Caco-2 (cell line): ENCODE measurements around the gene HMG20A. TPM values are rescaled to one million over a fixed set of nuclear protein-coding genes. Genes with fewer than 3 reads are reported as not detected.

Experiments
- BruUV-seq: library from RNA; stranded (reverse); fragments of 400-500 nt; replicated peaks from 2 replicates; lab custom pipeline; 2021; lab: Mats Ljungman, UMichigan
- CTCF ChIA-PET: fragments of 300-600 bp; sonication (Branson Sonifier 250); formaldehyde crosslinking; loops from one replicate; lab custom pipeline; 2022; ENCODE audit warnings: antibody characterized with exemption; lab: Charles Lee
- POLR2A ChIA-PET: fragments of 300-600 bp; sonication (Branson Sonifier 250); formaldehyde crosslinking; loops from one replicate; lab custom pipeline; 2022; ENCODE audit warnings: antibody characterized with exemption; lab: Charles Lee
- DNase-seq, 2 experiments: peaks; one replicate each; pipeline versions ENCODE4 v3.0.0 to v3.0.0-alpha.2; 2020 to 2022
- H3K27me3 ChIP-seq: replicated peaks from 2 replicates; pipeline ENCODE4 v1.6.0; 2011; ENCODE audit warnings: low read length; ENCODE audit not compliant: control insufficient read depth, insufficient read depth
- H3K36me3 ChIP-seq: 2 replicates; pipeline ENCODE4 v1.5.1; 2011; ENCODE audit warnings: low read length; ENCODE audit not compliant: control insufficient read depth, insufficient read depth
- H3K4me1 ChIP-seq: fragments of 250-450 bp; sonication (Bioruptor Pico); 2 replicates; pipeline ENCODE4 v1.5.1; 2020; ENCODE audit warnings: mild to moderate bottlenecking
- H3K4me3 ChIP-seq: 2 replicates; pipeline ENCODE4 v1.5.1; 2011; ENCODE audit warnings: low read depth, mild to moderate bottlenecking, control low read depth, low read length
- H3K9me3 ChIP-seq: fragments of 250-450 bp; sonication (Bioruptor Pico); 2 replicates; pipeline ENCODE4 v1.5.1; 2020; ENCODE audit warnings: mild to moderate bottlenecking, moderate library complexity
- H3K27ac Mint-ChIP-seq: one replicate; pipeline ENCODE4 v1.8.0; 2022; ENCODE audit warnings: mixed read lengths; ENCODE audit not compliant: unreplicated experiment
- H3K27me3 Mint-ChIP-seq: one replicate; pipeline ENCODE4 v1.8.0; 2022; ENCODE audit warnings: mixed read lengths; ENCODE audit not compliant: insufficient read depth, unreplicated experiment
- H3K36me3 Mint-ChIP-seq: one replicate; pipeline ENCODE4 v1.8.0; 2022; ENCODE audit warnings: mild to moderate bottlenecking, mixed read lengths; ENCODE audit not compliant: insufficient read depth, unreplicated experiment
- H3K4me1 Mint-ChIP-seq: one replicate; pipeline ENCODE4 v1.8.0; 2022; ENCODE audit warnings: low read depth, mixed read lengths; ENCODE audit not compliant: unreplicated experiment
- H3K4me3 Mint-ChIP-seq: one replicate; pipeline ENCODE4 v1.8.0; 2022; ENCODE audit warnings: mild to moderate bottlenecking, moderate library complexity, mixed read lengths; ENCODE audit not compliant: unreplicated experiment
- H3K9me3 Mint-ChIP-seq: one replicate; pipeline ENCODE4 v1.8.0; 2022; ENCODE audit warnings: mixed read lengths; ENCODE audit not compliant: unreplicated experiment
- intact Hi-C: fragments of 100-400 bp; cut with micrococcal nuclease; formaldehyde crosslinking; loops from one replicate; pipeline ENCODE4 v1.10.0; 2022; ENCODE audit not compliant: unreplicated experiment
- total RNA-seq: library from RNA; stranded (reverse); gene quantifications from 2 replicates; pipeline ENCODE4 v1.2.3, GENCODE V29; 2022
- TF ChIP-seq, protein P1 (sequence below), 2 experiments: fragments of 200-600 bp in 1 of 2; IDR thresholded peaks; 1 replicate in 1 of 2; 2 replicates in 1 of 2; pipeline versions ENCODE4 v1.5.1 to v1.8.0; 2011 to 2022; ENCODE audit warnings: antibody characterized with exemption in 1 of 2, control low read depth in 1 of 2, inconsistent platforms in 1 of 2, low read depth in 1 of 2, low read length in 1 of 2, mild to moderate bottlenecking in 1 of 2, moderate library complexity in 1 of 2; ENCODE audit not compliant: insufficient read depth in 1 of 2, severe bottlenecking in 1 of 2, unreplicated experiment in 1 of 2

Gene HMG20A
- total RNA-seq, 1 experiment from 2014 or later = 34.0 TPM

DNA sequence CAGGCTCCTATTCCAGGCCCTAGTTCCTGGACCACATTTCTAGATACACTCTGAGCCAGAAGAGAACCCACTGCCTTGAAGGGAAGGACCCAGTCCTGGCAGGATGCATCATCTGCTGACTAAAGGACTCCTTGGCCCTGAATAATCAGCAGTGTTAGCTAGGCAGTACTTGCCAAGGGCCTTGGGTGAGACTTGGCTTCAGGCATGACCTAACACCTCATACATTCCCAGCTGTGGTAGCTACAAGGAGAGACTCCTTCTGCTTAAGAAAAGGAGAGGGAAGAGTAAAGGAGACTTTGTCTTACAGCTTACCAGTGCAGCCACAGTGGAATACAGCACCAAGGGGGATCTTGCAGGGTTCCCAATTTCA, 27.2 kb upstream of the HMG20A start:
- peaks cover 6% of the 10 kb centered on the region; the same call in 1 of the 2 replicates for H3K9me3 ChIP-seq
- H3K27me3 Mint-ChIP-seq = no peaks in the 10 kb centered on the region
- no peaks in the 10 kb centered on the region for H3K27me3 ChIP-seq
- peaks cover 10% of the 10 kb centered on the region for H3K36me3 Mint-ChIP-seq
- no TSS peak for BruUV-seq
- no peaks in the 10 kb centered on the region for H3K4me1 Mint-ChIP-seq
- no peak overlapping the region for H3K4me3 Mint-ChIP-seq
- H3K4me3 ChIP-seq = no peak overlapping the region
- intact Hi-C loops = no loop called here
- H3K36me3 ChIP-seq = no peaks in the 10 kb centered on the region
- TF ChIP-seq, protein P1, sequence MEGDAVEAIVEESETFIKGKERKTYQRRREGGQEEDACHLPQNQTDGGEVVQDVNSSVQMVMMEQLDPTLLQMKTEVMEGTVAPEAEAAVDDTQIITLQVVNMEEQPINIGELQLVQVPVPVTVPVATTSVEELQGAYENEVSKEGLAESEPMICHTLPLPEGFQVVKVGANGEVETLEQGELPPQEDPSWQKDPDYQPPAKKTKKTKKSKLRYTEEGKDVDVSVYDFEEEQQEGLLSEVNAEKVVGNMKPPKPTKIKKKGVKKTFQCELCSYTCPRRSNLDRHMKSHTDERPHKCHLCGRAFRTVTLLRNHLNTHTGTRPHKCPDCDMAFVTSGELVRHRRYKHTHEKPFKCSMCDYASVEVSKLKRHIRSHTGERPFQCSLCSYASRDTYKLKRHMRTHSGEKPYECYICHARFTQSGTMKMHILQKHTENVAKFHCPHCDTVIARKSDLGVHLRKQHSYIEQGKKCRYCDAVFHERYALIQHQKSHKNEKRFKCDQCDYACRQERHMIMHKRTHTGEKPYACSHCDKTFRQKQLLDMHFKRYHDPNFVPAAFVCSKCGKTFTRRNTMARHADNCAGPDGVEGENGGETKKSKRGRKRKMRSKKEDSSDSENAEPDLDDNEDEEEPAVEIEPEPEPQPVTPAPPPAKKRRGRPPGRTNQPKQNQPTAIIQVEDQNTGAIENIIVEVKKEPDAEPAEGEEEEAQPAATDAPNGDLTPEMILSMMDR (IDR thresholded peaks at IDR 0.05; ENCODE audit: insufficient read depth in 1 of 2, low read depth in 1 of 2, low read length in 1 of 2, severe bottlenecking in 1 of 2, unreplicated experiment in 1 of 2) = no peak
- H3K27ac Mint-ChIP-seq = no peak overlapping the region
- ChIA-PET POLR2A (no interaction called here), CTCF (no interaction called here)
- peaks cover 39% of the 10 kb centered on the region for H3K9me3 Mint-ChIP-seq
- H3K4me1 ChIP-seq = no peaks in the 10 kb centered on the region
- DNase-seq = no peak

DNA sequence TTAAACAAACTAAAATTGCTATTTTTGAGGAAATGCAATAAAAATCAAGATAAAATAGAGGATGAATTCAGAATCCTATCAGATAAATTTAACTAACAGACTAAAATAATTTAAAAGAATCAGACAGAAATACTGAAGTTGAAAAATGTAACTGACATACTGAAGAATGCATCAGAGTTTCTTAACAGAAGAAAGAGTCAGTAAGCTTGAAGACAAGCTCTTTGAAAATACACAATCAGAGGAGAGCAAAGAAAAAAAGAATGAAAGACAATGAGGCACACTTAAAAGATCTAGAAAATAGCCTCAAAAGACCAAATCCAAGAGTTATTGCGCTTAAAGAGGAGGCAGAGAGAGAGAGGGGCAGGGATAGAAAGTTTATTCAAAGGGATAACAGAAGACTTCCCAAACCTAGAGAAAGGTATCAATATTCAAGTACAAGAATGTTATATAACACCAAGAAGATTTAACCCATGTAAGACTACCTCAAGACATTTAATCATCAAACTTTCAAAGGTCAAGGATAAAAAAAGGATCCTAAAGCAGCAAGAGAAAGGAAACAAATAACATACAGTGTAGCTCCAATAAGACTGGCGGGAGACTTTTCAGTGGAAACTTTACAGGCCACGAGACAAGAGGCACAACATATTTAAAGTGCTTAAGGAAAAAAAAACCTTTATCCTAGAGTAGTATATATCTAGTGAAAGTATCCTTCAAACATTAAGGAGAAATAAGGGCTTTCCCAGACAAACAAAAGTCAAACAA, 25.5 kb upstream of the HMG20A start:
- Histone ChIP-seq H3K9me3 (peaks cover 23% of the 10 kb centered on the region), H3K4me1 (no peaks in the 10 kb centered on the region), H3K4me3 (no peak overlapping the region), H3K27me3 (no peaks in the 10 kb centered on the region), H3K36me3 (no peaks in the 10 kb centered on the region)
- no peak for DNase-seq
- POLR2A ChIA-PET = no interaction called here
- Mint-ChIP-seq H3K27me3 (no peaks in the 10 kb centered on the region), H3K36me3 (peaks cover 12% of the 10 kb centered on the region), H3K9me3 (peaks cover 56% of the 10 kb centered on the region), H3K27ac (no peak overlapping the region), H3K4me1 (no peaks in the 10 kb centered on the region), H3K4me3 (no peak overlapping the region)
- BruUV-seq = no TSS peak
- intact Hi-C loops = no loop called here
- CTCF ChIA-PET = no interaction called here
- TF ChIP-seq, protein P1 (IDR thresholded peaks at IDR 0.05; ENCODE audit: insufficient read depth in 1 of 2, low read depth in 1 of 2, low read length in 1 of 2, severe bottlenecking in 1 of 2, unreplicated experiment in 1 of 2) = no peak

DNA sequence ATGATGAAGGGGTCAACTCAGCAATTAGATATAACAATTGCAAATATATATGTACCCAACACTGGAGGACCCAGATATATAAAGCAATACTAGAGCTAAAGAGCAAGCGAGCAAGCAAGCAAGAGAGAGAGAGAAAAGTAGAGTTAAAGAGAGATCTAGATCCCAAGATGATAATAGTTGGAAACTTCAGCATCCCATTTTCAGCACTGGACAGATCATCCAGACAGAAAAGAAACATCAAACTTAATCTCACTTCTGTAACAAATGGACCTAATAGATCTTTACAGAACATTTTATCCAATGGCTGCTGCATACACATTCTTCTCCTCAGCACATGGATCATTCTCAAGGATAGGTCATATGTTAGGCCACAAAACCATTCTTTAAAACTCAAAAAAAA, 24.0 kb upstream of the HMG20A start:
- peaks cover 12% of the 10 kb centered on the region for H3K36me3 Mint-ChIP-seq
- no TSS peak for BruUV-seq

More for the DNA sequence above, 24.0 kb upstream of the HMG20A start:
- H3K9me3 ChIP-seq = peaks cover 26% of the 10 kb centered on the region
- TF ChIP-seq, protein P1 (IDR thresholded peaks at IDR 0.05; ENCODE audit: insufficient read depth in 1 of 2, low read depth in 1 of 2, low read length in 1 of 2, severe bottlenecking in 1 of 2, unreplicated experiment in 1 of 2) = no peak
- no peaks in the 10 kb centered on the region for H3K36me3 ChIP-seq
- H3K27me3 ChIP-seq = no peaks in the 10 kb centered on the region
- Mint-ChIP-seq H3K4me3 (no peak overlapping the region), H3K27me3 (no peaks in the 10 kb centered on the region), H3K9me3 (peaks cover 60% of the 10 kb centered on the region), H3K27ac (no peak overlapping the region), H3K4me1 (no peaks in the 10 kb centered on the region)
- POLR2A ChIA-PET = no interaction called here
- DNase-seq = no peak
- intact Hi-C loops = no loop called here
- H3K4me1 ChIP-seq = no peaks in the 10 kb centered on the region
- no peak overlapping the region for H3K4me3 ChIP-seq
- CTCF ChIA-PET = no interaction called here
